GM19043 (cell line): Measurements from ENCODE around the gene MARCO.
"Not testable (repeated sequence)": the region's sequence is repeated elsewhere in the genome, so short reads cannot be mapped to it uniquely, and the experiment has no call there.

Source experiments
- ATAC-seq: cut with Tn5 transposase; IDR thresholded peaks from one replicate; pipeline ENCODE4 v1.9.1; 2021; ENCODE audit warnings: low read depth; ENCODE audit not compliant: unreplicated experiment

Gene MARCO

DNA sequence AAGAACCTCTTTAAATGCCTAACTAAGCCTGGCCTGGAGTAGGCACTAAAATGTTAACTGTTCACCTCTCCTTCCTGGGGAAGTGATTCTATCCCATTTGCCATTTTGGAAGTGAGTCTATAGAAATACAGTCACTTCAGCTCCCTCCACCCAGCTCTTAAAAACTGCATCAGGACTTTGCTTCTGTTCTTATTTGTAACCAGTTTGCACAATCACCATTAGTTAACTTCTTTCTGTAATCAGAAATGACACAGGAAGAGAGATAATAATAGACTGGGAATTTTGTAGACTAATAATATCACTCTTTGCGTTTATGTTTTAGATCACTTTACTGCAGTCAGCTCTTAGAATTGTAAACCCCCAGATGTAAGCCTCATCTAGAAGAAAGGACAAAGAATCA lies 16.0 kb upstream of the MARCO start:
- no peak for ATAC-seq

GRCh38 chr2:118929059-118929458 lies 12.9 kb upstream of the MARCO start:
- ATAC-seq: no peak

DNA sequence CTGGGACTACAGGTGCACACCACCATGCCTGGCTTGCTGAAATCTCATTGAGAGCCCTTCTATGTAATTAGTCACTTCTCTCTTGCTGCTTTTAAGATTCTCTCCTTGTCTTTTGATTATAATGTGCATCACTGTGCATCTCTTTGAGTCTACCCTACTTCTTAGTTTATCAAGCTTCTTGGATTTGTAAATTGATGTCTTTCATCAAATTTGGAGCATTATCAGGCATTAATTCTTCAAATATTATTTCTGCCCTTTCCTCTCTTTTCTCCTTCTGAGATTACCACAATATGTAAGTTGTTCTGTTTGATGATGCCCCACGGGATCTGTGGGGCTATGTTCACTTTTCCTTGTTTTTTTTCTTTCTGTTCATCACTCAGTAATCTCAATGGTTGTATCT lies 9.0 kb upstream of the MARCO start:
- no peak for ATAC-seq

GRCh38 chr2:118936306-118936705 lies 5.7 kb upstream of the MARCO start:
- no peak for ATAC-seq

DNA sequence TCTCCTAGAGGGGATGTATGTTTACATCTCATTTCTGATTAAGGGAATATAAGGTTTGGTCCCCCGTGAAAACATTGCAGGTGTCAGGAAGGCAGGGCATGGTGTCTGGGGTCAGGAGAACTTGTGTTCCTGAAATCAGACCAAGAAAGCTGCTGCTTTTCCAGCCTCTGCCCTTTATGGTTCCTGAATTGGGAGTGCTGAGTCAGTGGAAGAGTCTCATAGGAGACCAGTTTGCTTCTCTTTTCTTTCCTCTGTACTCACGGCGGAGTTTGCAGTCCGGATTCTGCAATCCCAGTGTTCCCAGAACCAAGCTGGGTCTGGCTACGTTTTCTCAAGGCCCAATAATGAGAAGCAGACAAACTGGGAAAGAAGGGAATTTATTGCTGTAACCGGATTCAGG lies 5.1 kb upstream of the MARCO start:
- ATAC-seq: no peak

- ATAC-seq: no peak
Measured at GRCh38 chr2:118937817-118938216, 4.2 kb upstream of the MARCO start.

DNA sequence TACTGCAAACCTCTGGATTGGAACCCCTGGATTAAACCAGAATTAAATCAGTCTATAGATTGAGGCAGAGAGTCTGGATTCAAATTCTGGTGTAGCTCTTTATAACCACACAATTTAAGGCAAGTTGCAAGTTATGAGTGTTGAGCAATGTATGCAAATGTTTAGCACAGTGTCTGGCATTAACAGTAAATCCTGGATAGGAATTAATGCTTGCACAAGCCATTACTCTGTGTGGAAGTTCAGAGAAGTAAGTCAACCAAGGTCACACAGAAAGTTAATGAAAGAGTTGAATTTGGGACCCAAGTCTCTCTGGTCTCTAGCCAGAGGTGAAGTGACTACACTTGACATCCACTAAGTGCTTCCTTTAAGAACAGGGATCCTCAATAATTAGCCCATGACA lies 2.0 kb upstream of the MARCO start:
- no peak for ATAC-seq

- ATAC-seq: no peak
Measured at GRCh38 chr2:118940486-118941120, 1.4 kb upstream of the MARCO start.

- ATAC-seq: no peak
Measured at GRCh38 chr2:118943286-118943685, 1.3 kb downstream of the MARCO start.

GRCh38 chr2:118945881-118946280 lies 3.9 kb downstream of the MARCO start:
- no peak for ATAC-seq

DNA sequence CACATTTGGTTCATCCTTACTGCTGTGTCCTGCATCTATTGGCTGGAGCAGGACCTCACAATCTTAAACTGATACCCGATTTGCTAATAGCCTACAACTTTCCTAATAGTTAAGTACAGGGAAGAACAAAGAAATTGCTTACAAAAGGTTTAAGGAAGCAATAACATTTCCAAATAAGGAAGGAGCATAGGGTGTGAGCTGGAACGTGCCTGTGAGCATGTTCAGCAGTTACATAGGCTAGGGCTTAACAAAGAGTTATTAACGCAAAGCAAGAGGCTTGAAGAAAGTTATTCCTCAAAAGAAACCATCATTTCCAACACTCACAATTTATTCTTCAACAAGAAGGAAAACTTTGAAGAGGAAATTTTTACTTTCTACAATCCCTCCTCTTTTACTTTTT lies 6.3 kb downstream of the MARCO start:
- ATAC-seq: not testable (repeated sequence)

- ATAC-seq: no peak
Measured at GRCh38 chr2:118954297-118955060, 12.5 kb downstream of the MARCO start.

GRCh38 chr2:118965737-118966136 lies 23.7 kb downstream of the MARCO start:
- no peak for ATAC-seq

DNA sequence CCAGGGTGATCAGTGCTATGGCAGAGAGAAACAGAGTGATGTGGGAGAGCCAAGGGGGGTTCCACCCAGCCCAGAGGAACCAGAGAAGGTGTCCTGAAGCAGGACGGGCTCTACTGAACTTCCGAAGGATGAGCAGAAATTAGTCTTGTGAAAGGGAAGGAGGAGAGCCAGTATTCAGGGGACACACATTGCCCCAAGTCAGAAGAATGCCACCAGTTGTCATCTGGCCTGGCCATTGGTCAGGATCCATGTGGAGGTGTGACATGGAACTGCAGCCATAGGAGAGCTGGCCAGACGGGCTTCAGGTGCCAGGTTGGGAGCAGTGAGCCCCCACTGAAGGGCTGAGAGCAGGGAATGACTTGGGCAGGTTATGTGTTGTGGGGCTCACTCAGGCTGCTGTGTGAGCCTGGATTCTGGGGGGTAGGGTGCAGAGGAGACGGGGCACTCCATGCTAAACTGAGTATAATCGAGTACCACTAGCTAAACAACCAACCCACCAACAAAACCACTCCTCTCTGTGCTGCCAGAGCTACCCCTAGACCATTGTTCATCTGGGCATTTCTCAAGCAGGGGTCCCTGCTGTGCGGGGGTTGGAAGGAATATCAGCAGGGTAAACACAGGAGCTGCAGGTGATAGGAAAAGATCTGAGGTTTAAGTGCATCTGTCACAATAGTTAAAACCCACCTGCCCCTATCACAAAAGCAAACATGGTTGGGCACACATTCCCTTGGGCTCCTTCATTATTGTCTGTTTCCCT lies 25.3 kb downstream of the MARCO start:
- ATAC-seq: no peak

- no peak for ATAC-seq
Measured at GRCh38 chr2:118968042-118968441, 26.0 kb downstream of the MARCO start.

- no peak for ATAC-seq
Measured at GRCh38 chr2:118968961-118969733, 27.2 kb downstream of the MARCO start.

DNA sequence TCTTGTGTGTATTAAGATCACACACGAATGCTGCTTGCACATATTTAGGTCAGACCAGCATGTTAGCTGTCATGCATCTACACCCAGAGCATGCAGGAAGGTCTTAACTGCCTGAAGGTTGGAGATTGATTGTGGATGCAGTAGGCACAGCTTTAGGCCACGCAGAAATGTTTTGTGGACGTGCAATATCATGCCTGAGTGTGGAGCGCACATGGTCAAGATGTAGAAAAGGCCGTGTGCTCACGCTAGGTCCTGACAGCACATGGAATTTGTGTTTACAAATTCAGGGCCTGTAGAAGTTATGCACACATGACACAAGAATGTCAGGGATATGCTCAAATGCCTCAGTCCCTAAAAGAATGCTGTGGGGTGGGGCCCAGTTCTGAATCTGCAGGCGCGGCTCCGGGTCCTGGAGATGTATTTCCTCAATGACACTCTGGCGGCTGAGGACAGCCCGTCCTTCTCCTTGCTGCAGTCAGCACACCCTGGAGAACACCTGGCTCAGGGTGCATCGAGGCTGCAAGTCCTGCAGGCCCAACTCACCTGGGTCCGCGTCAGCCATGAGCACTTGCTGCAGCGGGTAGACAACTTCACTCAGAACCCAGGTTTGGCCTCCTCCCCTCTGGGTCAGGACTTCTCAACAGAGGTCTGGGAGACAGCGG lies 27.9 kb downstream of the MARCO start:
- ATAC-seq: no peak

GRCh38 chr2:118970396-118971135 lies 28.6 kb downstream of the MARCO start:
- no peak for ATAC-seq

GRCh38 chr2:118971245-118972122 lies 29.5 kb downstream of the MARCO start:
- ATAC-seq: no peak
